HG03097 (cell line): Measurements from ENCODE around the gene PCDHB4.
"Not testable (repeated sequence)": the region's sequence is repeated elsewhere in the genome, so short reads cannot be mapped to it uniquely, and the experiment has no call there.

Experiments used
- ATAC-seq: cut with Tn5 transposase; IDR thresholded peaks from one replicate; pipeline ENCODE4 v1.9.1; 2021; ENCODE audit not compliant: unreplicated experiment, low FRiP score

Gene PCDHB4

DNA sequence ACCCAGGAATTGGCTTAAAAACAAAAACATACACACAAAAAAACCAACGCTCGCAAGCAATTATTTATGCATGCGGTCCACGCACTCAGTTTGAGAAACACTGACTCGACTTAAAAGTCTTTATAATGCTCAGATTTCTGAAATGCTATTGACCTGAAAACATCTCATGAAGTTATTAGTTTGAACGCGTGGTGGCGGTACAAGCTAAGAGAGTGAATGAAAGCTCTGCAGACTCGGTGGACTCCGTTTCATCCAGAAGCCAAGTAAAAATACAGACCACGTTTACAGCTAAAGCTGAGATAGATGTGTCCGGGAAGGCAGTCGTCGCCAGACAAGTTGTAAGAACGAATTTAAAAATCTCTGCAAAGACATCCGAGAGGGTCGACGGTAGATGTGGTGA, 28.2 kb downstream of the PCDHB4 start, which contains the start of gene PCDHB6:
Gene PCDHB6 (plus strand): TSS at position 246 of the 400 bp plus-strand sequence. CDS start 201 bp downstream, outside the sequence.
- no peak for ATAC-seq

DNA sequence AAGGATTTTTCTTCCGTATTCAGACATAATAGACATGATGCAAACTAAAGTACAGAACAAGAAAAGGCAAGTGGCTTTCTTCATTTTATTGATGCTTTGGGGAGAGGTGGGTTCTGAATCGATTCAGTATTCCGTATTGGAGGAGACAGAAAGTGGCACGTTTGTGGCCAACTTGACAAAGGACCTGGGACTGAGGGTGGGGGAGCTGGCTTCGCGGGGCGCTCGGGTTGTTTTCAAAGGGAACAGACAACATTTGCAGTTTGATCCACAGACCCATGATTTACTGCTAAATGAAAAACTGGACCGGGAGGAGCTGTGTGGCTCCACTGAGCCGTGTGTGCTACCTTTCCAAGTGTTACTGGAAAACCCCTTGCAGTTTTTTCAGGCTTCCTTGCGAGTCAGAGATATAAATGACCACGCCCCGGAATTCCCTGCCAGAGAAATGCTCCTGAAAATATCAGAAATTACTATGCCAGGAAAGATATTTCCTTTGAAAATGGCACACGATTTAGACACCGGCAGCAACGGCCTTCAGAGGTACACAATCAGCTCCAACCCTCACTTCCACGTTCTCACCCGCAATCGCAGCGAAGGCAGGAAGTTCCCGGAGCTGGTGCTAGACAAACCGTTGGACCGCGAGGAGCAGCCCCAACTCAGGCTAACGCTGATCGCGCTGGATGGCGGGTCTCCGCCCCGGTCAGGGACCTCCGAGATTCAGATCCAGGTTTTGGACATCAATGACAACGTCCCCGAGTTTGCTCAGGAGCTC, 28.8 kb downstream of the PCDHB4 start:
- no peak for ATAC-seq

DNA sequence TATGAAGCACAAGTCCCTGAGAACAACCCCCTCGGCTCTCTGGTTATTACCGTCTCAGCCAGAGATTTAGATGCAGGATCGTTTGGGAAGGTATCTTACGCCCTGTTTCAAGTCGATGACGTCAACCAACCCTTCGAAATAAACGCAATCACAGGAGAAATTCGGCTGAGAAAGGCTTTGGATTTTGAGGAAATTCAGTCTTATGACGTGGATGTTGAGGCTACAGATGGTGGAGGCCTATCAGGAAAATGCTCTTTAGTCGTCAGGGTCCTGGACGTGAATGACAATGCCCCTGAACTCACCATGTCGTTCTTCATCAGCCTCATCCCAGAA, 29.3 kb downstream of the PCDHB4 start:
- ATAC-seq: no peak

DNA sequence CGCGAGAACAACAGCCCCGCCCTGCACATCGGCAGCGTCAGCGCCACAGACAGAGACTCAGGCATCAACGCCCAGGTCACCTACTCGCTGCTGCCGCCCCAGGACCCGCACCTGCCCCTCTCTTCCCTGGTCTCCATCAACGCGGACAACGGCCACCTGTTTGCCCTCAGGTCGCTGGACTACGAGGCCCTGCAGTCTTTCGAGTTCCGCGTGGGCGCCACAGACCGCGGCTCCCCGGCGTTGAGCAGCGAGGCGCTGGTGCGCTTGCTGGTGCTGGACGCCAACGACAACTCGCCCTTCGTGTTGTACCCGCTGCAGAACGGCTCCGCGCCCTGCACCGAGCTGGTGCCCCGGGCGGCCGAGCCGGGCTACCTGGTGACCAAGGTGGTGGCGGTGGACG, 30.0 kb downstream of the PCDHB4 start:
- ATAC-seq: not testable (repeated sequence)

DNA sequence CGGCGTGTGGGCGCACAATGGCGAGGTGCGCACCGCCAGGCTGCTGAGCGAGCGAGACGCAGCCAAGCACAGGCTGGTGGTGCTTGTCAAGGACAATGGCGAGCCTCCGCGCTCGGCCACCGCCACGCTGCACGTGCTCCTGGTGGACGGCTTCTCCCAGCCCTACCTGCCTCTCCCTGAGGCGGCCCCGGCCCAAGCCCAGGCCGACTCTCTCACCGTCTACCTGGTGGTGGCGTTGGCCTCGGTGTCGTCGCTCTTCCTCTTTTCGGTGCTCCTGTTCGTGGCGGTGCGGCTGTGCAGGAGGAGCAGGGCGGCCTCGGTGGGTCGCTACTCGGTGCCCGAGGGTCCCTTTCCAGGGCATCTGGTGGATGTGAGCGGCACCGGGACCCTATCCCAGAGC, 30.5 kb downstream of the PCDHB4 start:
- not testable (repeated sequence) for ATAC-seq

DNA sequence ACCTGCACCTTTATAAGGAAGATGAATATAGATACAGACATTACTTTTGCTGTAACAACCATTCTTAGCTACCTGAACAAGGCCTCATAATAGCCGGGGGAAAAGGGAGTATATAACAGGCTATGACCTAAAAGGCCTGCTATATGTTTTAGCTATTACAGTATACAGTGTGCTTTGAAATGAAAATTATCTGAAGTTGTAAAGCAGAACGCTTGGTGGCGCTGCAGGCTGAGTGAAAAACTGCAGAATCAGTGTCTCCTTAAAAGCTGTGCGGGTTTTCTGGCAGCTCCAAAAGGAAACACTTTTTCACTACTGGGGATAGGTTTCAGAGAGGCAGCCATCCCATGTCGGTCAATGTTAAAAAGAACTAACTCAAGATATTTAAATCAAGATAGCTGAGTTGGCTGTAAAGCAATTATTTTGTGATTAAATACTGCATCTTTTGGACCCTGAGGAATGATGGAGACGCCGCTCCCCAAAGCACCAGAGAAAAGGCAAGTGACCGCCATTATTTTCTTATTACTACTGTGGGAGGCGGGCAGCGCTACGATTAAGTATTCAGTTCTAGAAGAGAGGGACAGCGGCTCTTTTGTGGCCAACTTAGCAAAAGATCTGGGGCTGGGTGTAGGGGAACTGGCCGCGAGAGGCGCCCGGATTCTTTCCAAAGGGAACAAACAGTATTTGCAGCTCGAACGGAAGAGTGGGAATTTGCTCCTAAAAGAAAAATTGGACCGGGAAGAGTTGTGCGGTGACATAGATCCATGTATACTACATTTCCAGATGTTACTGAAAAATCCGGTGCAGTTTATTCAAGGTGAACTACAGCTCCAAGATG, 34.1 kb downstream of the PCDHB4 start:
- no peak for ATAC-seq

DNA sequence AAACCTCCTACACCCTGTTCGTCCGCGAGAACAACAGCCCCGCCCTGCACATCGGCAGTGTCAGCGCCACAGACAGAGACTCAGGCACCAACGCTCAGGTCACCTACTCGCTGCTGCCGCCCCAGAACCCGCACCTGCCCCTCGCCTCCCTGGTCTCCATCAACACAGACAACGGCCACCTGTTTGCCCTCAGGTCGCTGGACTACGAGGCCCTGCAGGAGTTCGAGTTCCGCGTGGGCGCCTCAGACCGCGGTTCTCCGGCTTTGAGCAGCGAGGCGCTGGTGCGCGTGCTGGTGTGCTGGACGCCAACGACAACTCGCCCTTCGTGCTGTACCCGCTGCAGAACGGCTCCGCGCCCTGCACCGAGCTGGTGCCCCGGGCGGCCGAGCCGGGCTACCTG, 35.7 kb downstream of the PCDHB4 start:
- ATAC-seq: not testable (repeated sequence)

DNA sequence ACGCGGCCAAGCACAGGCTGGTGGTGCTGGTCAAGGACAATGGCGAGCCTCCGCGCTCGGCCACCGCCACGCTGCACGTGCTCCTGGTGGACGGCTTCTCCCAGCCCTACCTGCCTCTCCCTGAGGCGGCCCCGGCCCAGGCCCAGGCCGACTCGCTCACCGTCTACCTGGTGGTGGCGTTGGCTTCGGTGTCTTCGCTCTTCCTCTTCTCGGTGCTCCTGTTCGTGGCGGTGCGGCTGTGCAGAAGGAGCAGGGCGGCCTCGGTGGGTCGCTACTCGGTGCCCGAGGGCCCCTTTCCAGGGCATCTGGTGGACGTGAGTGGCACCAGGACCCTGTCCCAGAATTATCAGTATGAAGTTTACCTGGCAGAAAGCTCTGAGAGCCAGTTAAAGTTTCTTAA, 36.3 kb downstream of the PCDHB4 start:
- not testable (repeated sequence) for ATAC-seq

DNA sequence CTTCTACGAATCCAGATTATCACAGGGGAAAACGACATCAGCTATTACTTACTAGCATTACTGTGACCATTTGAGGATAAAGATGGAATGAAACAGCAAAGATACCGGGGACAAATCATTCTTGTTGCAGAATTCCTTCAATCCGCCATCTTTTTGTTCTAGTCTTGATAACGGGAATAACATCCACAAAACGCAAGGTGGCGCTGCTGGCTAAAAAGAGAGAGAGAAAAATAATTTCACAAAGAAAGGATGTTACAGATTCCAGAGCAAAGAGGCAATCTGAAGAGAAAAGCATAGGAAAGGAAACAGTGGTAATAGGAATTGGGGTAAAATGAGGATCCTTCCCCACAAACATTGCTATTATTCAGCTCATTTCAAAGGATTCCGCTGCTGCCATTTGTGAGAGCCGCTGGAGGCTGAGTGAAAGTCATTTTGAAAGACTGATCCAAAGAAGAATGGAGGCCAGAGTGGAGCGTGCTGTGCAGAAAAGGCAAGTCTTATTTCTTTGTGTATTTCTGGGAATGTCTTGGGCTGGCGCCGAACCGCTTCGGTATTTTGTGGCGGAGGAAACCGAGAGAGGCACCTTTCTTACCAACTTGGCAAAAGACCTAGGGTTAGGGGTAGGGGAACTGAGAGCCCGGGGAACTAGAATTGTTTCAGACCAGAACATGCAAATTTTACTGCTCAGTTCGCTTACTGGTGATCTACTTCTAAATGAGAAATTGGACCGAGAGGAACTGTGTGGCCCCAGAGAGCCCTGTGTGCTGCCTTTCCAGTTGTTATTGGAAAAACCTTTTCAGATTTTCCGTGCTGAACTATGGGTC, 51.0 kb downstream of the PCDHB4 start, which contains the start of gene PCDHB7:
Gene PCDHB7 (plus strand): TSS at position 264 of the 824 bp plus-strand sequence. CDS start 192 bp downstream, at position 456.
- no peak for ATAC-seq

DNA sequence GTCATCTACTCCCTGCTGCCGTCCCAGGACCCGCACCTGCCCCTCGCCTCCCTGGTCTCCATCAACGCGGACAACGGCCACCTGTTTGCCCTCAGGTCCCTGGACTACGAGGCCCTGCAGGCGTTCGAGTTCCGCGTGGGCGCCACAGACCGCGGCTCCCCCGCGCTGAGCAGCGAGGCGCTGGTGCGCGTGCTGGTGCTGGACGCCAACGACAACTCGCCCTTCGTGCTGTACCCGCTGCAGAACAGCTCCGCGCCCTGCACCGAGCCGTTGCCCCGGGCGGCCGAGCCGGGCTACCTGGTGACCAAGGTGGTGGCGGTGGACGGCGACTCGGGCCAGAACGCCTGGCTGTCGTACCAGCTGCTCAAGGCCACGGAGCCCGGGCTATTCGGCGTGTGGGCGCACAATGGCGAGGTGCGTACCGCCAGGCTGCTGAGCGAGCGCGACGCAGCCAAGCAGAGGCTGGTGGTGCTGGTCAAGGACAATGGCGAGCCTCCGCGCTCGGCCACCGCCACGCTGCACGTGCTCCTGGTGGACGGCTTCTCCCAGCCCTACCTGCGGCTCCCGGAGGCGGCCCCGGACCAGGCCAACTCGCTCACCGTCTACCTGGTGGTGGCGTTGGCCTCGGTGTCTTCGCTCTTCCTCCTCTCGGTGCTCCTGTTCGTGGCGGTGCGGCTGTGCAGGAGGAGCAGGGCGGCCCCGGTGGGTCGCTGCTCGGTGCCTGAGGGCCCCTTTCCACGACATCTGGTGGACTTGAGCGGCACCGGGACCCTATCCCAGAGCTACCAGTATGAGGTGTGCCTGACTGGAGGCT, 52.9 kb downstream of the PCDHB4 start:
- not testable (repeated sequence) for ATAC-seq
